GM12878 (cell line): ENCODE data around the gene TMEM132D. TPM values are rescaled to one million over a fixed set of nuclear protein-coding genes. Genes with fewer than 3 reads are reported as not detected.
A peak's percentile ranks its signal among the peaks of the same experiment; 100 is the strongest.
"Not testable (repeated sequence)": the region's sequence is repeated elsewhere in the genome, so short reads cannot be mapped to it uniquely, and the experiment has no call there.

Experiments used
- ATAC-seq: fragments of 200-7000 bp; cut with Tn5 transposase; 3 replicates; pipeline ENCODE4 v1.9.1; 2020; ENCODE audit warnings: mild to moderate bottlenecking, moderate library complexity
- BruUV-seq: library from RNA; stranded (reverse); fragments of 400-500 nt; replicated peaks from 2 replicates; lab custom pipeline; 2021; lab: Mats Ljungman, UMichigan
- CTCF ChIA-PET: fragments of 300-600 bp; sonication (Branson Sonifier 250); formaldehyde crosslinking; extraction: SDS; loops from one replicate; lab custom pipeline; 2021; ENCODE audit warnings: inconsistent platforms; lab: Yijun Ruan, JAX
- POLR2A ChIA-PET: fragments of 350-600 bp; formaldehyde crosslinking; extraction: SDS; loops from one replicate; lab custom pipeline; 2021; ENCODE audit warnings: inconsistent platforms; lab: Charles Lee
- RAD21 ChIA-PET: fragments of 300-600 bp; sonication (Branson Sonifier 250); formaldehyde crosslinking; loops from one replicate; lab custom pipeline; 2023; ENCODE audit warnings: antibody characterized with exemption; ENCODE audit not compliant: unreplicated experiment; lab: Charles Lee
- SMC1A ChIA-PET: fragments of 300-600 bp; sonication (Branson Sonifier 250); formaldehyde crosslinking; loops from one replicate; lab custom pipeline; 2023; ENCODE audit not compliant: unreplicated experiment, uncharacterized antibody; lab: Charles Lee
- DNase-seq: peaks from one replicate; pipeline ENCODE4 v3.0.0-alpha.2; 2011; ENCODE audit warnings: low read depth, low spot score
- FAIRE-seq: peaks from 3 replicates; lab custom pipeline; 2011; peaks lifted over from hg19 to GRCh38; lab: Jason Lieb, UNC
- H2AFZ ChIP-seq: 2 replicates; pipeline ENCODE4 v1.6.0; 2011; ENCODE audit warnings: low read depth, low read length, control low read depth; ENCODE audit not compliant: control insufficient read depth
- H3K27ac ChIP-seq: 2 replicates; pipeline ENCODE4 v1.5.1; 2011; ENCODE audit warnings: control low read depth; ENCODE audit not compliant: control insufficient read depth, insufficient read depth
- H3K27me3 ChIP-seq, 2 experiments: replicated peaks in 1 of 2; 2 replicates each; pipeline versions ENCODE4 v1.6.0 to v1.6.1; 2011; ENCODE audit warnings: low read length in 1 of 2; ENCODE audit not compliant: control insufficient read depth in 2 of 2, insufficient read depth in 2 of 2
- H3K36me3 ChIP-seq, 2 experiments: 2 replicates each; pipeline ENCODE4 v1.5.1; 2011; ENCODE audit warnings: low read length in 1 of 2; ENCODE audit not compliant: control insufficient read depth in 2 of 2, insufficient read depth in 2 of 2
- H3K4me1 ChIP-seq: 2 replicates; pipeline ENCODE4 v1.6.1; 2011; ENCODE audit warnings: mild to moderate bottlenecking, low read length, moderate library complexity, mixed read lengths; ENCODE audit not compliant: control insufficient read depth, insufficient read depth
- H3K4me2 ChIP-seq: 2 replicates; pipeline ENCODE4 v1.6.0; 2011; ENCODE audit warnings: control low read depth; ENCODE audit not compliant: control insufficient read depth, insufficient read depth
- H3K4me3 ChIP-seq: fragments of 200-600 bp; sonication (generic); 2 replicates; pipeline ENCODE4 v1.5.1; 2016
- H3K79me2 ChIP-seq: 2 replicates; pipeline ENCODE4 v1.6.0; 2011; ENCODE audit warnings: low read length; ENCODE audit not compliant: control insufficient read depth, insufficient read depth
- H3K9ac ChIP-seq: 2 replicates; pipeline ENCODE4 v1.8.0; 2011; ENCODE audit warnings: low read length, control low read depth, mixed read lengths; ENCODE audit not compliant: control insufficient read depth, insufficient read depth
- H3K9me3 ChIP-seq: replicated peaks from 3 replicates; pipeline ENCODE4 v1.5.1; 2011; ENCODE audit warnings: mild to moderate bottlenecking, low read length; ENCODE audit not compliant: control insufficient read depth, insufficient read depth
- H4K20me1 ChIP-seq: 2 replicates; pipeline ENCODE4 v1.6.0; 2011; ENCODE audit not compliant: control insufficient read depth, insufficient read depth
- CTCF ChIP-seq, 3 experiments: IDR thresholded peaks in 2 of 3; conservative IDR thresholded peaks in 1 of 3; 2 replicates each; pipeline ENCODE4 v1.5.1; 2011; ENCODE audit warnings: low read depth in 3 of 3, low read length in 3 of 3, mild to moderate bottlenecking in 3 of 3, control low read depth in 2 of 3, moderate library complexity in 2 of 3, inconsistent platforms in 1 of 3, mixed read lengths in 1 of 3; ENCODE audit not compliant: control insufficient read depth in 2 of 3, insufficient read depth in 1 of 3; ENCODE audit errors: extremely low read depth in 1 of 3
- HDAC2 ChIP-seq: fragments of 200-600 bp; sonication (generic); IDR thresholded peaks from 2 replicates; pipeline ENCODE4 v1.6.1; 2017
- RAD21 ChIP-seq: IDR thresholded peaks from 2 replicates; pipeline ENCODE4 v1.6.1; 2011; ENCODE audit warnings: mild to moderate bottlenecking, low read depth, low read length, moderate library complexity; ENCODE audit not compliant: insufficient read depth
- WGBS: methylation state at CpG from one replicate; pipeline ENCODE4 v1.1.6; 2016; ENCODE audit warnings: low lambda C conversion rate; ENCODE audit not compliant: insufficient replicate concordance, insufficient coverage; ENCODE audit errors: missing lambda C conversion rate; 5-methylcytosine and 5-hydroxymethylcytosine counted together
- in situ Hi-C: fragments of 300-500 bp; cut with MboI; formaldehyde crosslinking; loops from 9 replicates; pipeline ENCODE4 v1.14.3; 2018; ENCODE audit warnings: mixed read lengths
- intact Hi-C: fragments of 100-400 bp; cut with micrococcal nuclease; formaldehyde crosslinking; loops from one replicate; pipeline ENCODE4 v1.14.2; 2022; ENCODE audit not compliant: unreplicated experiment
- polyA plus RNA-seq, 11 experiments: library from polyadenylated mRNA; depleted of rRNA in 4 of 11; unstranded in 6 of 11; stranded (reverse) in 5 of 11; fragments of >200 nt; fragmentation: Nextera tagmentation in 4 of 11; fragmentation: Illumina TruSeq in 1 of 11; extraction: Ambion mirVana in 4 of 11; extraction: Trizol in 1 of 11; gene quantifications; 1 replicate in 1 of 11; 2 replicates in 10 of 11; pipeline versions ENCODE4 v1.2.1 to v1.2.3, GENCODE V29; 2011 to 2016; ENCODE audit warnings: inconsistent platforms in 2 of 11, missing spikeins in 2 of 11, low read depth in 1 of 11
- total RNA-seq, 4 experiments: library from RNA; depleted of rRNA in 3 of 4; stranded (reverse); fragments of >200 nt in 3 of 4; fragmentation: Illumina TruSeq in 1 of 4; extraction: Trizol in 1 of 4; gene quantifications; 2 replicates each; pipeline versions ENCODE4 v1.2.1 to v1.2.3, GENCODE V29; 2013 to 2021

The TMEM132D gene
- total and polyA plus RNA-seq, 10 of the 15 experiments (the other 5 are each of a cell fraction or from before 2014, with no cell fraction given): under 0.01 to 0.12 (median 0.02) TPM; not detected in 3

GRCh38 chr12:129189879-129190278, 713.9 kb downstream of the TMEM132D start:
- H2AFZ ChIP-seq, ATAC-seq, CTCF ChIA-PET, POLR2A ChIA-PET, H3K27ac ChIP-seq, in situ Hi-C loops, BruUV-seq, H3K4me1 ChIP-seq, intact Hi-C loops, RAD21 ChIA-PET, H3K4me3 ChIP-seq, DNase-seq, FAIRE-seq, H3K27me3 ChIP-seq, H3K9ac ChIP-seq, H4K20me1 ChIP-seq, H3K9me3 ChIP-seq, H3K79me2 ChIP-seq, H3K36me3 ChIP-seq, H3K4me2 ChIP-seq: not testable (repeated sequence)
- whole genome bisulfite sequencing: 56% methylated on average over 4 of the region's 4 CpGs
- SMC1A ChIA-PET: interaction anchor here (0.7 kb wide), 1 partner anchor 367 kb away, joined by 5 read pairs; no protein-coding TSS in a partner anchor

GRCh38 chr12:129186952-129187351, 716.9 kb downstream of the TMEM132D start:
- no peak overlapping the region for H2AFZ ChIP-seq
- ATAC-seq: no peak
- in situ Hi-C loops: no loop called here
- CTCF ChIA-PET: no interaction called here
- H3K9ac ChIP-seq: no peak overlapping the region
- intact Hi-C loops: no loop called here
- 5% methylated on average over 1 of the region's 1 CpG for WGBS
- SMC1A ChIA-PET: no interaction called here
- FAIRE-seq: no peak
- BruUV-seq: no TSS peak
- no peaks in the 10 kb centered on the region for H4K20me1 ChIP-seq
- no peak overlapping the region for H3K27ac ChIP-seq
- no peak for DNase-seq
- no peaks in the 10 kb centered on the region for H3K4me1 ChIP-seq
- H3K9me3 ChIP-seq: no peaks in the 10 kb centered on the region
- no peaks in the 10 kb centered on the region for H3K27me3 ChIP-seq
- POLR2A ChIA-PET: no interaction called here
- H3K4me2 ChIP-seq: no peak overlapping the region
- RAD21 ChIA-PET: no interaction called here
- H3K4me3 ChIP-seq: no peak overlapping the region
- H3K36me3 ChIP-seq: no peaks in the 10 kb centered on the region
- TF ChIP-seq HDAC2 (no peak), CTCF (IDR thresholded peaks at IDR 0.05 in 2 of 3, conservative IDR thresholded peaks at IDR 0.05 in 1 of 3; ENCODE audit: control insufficient read depth in 2 of 3, extremely low read depth in 1 of 3, insufficient read depth in 1 of 3, low read depth in 3 of 3, low read length in 3 of 3) (0 out of 6 replicates have a peak, but pooled peaks of 1 of the 3 experiments have one; percentile 3), RAD21 (0 out of 2 replicates have a peak, but pooled peaks have one; percentile 8)
- H3K79me2 ChIP-seq: no peaks in the 10 kb centered on the region
